Ramos (cell line): ENCODE data around the gene LSM7.
"Not testable (repeated sequence)": the region's sequence is repeated elsewhere in the genome, so short reads cannot be mapped to it uniquely, and the experiment has no call there.

Experiments
- in situ Hi-C: fragments of 300-500 bp; cut with MboI; formaldehyde crosslinking; loops from one replicate; pipeline ENCODE4 v1.14.3; 2022; ENCODE audit warnings: low sequenced_read_pairs; ENCODE audit not compliant: unreplicated experiment

The LSM7 gene

DNA sequence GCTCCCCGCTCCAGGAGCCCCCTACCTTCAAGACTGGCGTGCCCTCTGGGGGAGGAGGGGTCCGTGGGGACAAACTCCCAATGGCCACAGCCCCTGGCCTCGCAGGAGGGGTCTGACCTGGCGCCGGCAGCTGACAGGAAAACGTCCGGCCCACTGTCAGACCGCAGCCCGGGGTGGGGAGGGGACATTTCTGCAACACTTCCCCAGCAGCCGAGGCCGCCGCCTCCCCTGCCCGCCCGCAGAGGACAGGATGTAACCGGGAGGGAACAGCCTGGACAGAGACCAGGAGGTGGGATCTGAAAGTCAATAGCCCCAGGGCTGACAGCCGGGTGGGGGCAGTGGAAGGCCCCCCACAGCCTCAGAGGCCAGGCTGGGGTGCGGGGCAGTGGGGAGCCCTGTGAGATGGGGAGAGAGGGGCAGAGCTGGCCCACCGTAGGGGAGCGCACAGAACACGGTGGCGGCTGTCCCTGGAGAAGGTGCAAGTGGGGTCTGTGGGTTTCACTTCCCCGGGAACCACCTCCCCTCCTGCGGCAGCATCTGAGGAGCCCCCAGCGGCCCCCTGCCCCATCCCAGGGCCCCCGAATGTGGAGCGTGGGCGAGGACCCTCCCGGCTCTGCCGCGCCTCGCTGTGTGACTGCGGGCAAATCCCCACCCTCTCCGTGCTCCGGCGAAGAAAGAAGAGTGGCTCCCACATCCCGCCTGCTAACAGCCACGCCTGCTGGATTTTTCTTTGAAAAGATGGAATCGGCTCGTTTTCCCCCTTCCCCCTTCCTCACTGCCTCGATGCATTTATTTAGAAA is 46.1 kb downstream of the LSM7 start, which contains the start of gene PEAK3:
Gene PEAK3 (minus strand): TSS at position 114 of the 800 bp plus-strand sequence. CDS start 1,244 bp downstream, outside the sequence.
- in situ Hi-C loops: no loop called here

DNA sequence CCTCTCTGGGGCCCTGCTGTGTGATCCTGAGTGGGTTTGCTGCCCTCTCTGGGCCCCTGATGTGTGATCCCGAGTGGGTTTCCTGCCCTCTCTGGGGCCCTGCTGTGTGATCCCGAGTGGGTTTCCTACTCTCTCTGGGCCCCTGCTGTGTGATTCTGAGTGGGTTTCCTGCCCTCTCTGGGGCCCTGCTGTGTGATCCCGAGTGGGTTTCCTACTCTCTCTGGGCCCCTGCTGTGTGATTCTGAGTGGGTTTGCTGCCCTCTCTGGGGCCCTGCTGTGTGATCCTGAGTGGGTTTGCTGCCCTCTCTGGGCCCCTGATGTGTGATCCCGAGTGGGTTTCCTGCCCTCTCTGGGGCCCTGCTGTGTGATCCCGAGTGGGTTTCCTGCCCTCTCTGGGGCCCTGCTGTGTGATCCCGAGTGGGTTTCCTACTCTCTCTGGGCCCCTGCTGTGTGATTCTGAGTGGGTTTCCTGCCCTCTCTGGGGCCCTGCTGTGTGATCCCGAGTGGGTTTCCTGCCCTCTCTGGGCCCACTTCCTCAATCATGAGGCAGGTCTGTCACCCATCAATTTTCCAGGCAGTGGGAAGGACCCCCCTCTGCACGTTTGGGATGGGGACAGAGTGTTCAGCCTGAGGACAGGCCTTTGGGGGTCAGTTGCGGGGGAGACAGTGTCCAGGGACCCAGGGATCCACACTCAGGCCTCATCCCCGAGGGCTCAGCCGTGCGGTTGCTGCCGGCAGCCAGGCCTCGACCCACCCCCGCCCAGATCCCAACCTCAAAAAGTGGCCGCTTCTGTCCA is 46.9 kb downstream of the LSM7 start:
- in situ Hi-C loops: not testable (repeated sequence)

DNA sequence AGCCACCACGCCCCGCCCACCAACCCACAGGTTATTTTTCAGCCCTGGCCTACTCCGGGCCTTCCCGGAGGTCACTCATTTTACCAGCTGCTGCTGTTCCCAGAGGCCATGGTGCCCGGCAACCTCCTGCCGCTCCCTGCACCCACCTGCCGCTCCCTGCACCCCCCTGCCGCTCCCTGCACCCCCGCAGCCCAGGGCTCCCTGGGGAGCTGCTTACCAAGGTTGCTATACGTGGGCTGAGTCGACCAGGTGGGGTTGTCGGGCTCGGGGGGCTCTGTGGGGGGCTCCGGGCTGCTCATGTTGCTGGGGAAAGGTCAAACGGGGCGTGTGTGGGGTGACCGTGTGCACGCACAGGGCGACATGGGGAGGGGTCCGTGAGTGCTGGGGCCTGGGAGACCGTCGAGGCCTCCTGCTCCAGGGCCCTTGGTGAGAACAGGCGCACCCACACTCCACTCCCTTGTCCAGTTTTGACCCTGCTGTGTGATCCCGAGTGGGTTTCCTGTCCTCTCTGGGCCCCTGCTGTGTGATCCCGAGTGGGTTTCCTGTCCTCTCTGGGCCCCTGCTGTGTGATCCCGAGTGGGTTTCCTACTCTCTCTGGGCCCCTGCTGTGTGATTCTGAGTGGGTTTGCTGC is 47.6 kb downstream of the LSM7 start:
- in situ Hi-C loops: no loop called here

DNA sequence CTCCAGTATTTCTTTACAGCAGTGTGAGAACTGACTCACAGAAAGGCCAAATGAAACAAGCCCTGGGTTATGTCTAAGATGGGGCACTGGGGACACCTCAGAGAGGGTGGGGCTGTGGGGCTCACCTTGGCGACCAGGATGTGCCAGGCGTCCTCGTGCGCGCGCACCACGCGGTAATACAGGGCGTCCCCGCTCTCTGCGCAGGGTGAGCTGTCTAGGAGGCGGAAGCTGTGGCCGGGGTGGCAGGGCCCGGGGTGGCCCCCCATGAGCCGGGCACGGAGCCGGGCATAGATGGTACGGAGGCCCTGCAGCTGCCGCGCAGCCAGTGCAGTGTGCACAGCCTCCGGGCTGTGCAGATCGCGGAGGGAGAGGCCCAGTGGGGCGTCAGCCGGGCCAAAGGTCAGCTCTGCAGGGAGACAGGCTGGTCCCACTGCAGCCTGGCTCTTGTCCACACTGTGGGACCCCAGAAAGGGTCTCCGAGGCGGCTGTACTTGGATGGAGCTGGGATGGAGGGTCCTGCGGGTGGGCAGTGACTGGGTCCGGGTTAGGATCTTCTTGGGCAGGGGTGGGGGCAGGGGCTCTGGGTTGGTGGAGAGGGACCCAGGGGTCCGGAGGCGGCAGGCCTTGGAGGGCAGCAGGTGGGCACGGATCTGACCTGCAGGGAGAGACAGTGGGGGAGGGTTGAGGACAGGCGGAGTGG is 49.8 kb downstream of the LSM7 start:
- in situ Hi-C loops: no loop called here

DNA sequence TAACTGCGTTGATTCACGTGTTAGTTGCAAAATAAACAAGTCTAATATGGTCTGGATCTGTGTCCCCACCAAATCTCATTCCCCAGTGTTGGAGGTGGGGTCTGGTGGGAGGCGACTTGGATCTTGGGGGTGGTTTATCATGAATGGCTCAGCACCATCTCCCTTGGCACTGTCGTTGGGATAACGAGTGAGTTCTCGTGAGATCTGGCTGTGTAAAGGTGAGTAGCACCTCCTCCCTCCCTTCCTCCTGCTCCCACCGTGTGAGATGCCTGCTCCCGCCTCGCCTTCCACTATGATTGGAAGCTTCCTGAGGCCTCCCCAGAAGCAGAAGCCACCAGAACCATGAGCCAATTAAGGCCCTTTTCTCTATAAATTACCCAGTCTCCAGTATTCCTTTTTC is 51.2 kb downstream of the LSM7 start:
- in situ Hi-C loops: no loop called here

DNA sequence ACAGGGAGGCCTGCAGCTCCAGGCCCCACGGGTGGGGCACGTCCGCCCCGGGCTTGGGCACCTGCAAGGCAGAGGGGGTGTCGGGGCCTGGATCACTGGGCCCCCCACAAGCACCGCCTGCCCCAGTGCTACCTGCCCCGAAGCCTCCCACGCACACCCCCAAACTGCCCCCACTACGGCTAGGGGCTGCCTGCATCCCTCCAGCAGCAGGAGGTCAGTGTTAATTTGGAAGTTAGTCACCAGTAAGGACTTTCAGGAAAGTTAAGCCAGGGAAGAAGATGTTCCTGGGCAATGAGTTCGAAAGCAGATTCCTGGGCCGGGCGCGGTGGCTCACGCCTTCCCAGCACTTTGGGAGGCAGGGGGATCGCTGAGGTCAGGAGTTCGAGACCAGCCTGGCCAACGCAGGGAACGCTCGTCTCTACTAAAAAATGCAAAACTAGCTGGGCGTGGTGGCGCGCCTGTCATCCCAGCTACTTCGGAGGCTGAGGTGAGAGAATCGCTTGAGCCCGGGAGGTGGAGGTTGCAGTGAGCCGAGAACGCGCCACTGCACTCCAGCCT is 51.9 kb downstream of the LSM7 start:
- in situ Hi-C loops: no loop called here

DNA sequence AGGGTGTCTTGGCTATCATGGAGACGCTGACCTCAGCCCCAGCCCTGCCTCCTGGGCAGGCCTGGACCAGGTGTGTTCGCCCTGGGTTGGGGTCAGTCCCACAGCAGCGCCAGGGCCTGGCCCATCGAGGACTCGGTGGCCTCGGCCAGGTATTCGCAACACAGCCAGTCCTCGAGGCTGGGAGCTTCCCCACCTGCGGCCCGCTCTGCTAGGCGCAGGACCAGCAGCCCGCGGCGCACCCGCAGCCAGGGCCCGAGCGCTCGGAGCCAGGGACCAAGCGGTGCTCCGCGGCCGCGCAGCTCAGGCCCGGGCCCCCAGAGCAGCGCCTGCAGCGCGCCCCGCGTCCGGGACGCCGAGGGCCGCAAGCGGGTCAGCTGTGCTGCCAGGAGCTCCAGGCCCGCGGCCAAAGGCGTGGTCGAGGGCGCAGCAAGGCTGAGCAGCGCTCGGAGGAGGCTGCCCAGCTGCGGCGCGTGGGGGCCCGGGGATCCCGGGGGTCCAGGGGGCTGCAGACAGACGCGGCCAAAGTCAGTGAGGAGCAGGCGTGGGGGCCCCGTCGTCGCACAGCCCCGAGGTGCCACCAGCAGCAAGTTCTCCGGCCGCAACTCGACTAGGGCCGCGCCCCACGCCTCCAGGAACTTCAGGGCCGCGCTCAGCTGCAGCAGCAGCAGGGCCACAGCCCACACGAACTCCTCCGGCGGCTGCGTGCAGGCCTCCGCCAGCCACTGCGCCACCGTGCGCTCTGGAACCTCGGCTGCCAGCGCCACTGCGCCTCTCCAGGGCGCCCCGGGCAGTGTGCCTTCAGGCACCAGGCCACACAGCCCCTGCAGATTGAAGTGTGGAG is 52.6 kb downstream of the LSM7 start:
- in situ Hi-C loops: no loop called here

DNA sequence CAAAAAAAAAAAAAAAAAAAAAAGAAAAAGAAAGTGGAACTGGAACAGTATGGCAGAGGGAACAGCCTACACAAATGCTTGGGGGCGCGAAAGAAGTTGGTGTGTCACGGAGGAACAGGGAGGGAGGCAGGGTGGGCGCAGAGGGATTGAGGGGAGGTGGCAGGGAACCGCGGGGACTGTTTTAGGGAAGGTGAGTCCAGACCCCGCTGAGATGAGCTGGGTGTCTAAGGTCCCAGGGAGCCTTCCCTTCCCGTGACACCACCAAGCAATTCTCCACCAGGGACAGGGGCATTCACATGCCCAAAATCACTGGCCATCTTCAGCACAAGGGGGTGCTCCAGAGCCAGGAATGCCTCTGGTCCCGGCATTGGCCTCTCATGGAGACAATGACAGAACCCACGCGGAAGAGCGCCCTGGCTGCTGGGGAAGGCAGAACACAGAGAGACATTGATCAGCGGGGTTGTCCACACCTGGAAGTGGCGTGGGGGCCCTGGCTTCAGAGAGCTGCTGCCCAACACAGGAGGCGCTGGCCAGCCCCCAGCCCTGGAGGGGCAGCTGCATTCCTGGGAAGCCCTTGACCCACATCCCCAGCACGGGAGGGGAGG is 53.4 kb downstream of the LSM7 start:
- in situ Hi-C loops: no loop called here

DNA sequence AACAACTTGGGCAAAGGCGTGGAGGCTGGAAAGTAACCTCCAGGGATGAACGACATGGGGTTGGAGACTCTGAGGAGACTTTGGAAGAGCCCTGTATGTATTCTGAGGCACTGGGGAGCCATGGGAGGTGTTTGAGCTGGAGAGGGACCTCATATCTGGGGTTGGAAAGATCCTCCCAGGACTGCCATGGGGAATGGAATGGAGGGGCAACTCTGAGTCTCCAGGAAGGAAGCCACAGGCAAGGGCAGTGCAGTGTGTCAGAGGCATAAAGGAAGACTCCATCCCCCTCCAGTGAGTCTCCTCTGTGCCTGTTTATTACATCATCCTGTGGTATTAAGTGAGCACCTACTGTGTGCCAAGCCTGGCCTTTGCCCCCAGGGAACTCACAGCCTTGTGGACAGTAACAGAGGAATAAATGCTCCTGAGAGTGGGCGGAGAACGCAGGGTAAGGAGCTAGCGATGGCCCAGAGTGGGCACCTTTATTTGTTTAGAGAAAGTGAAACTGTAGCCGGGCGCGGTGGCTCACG is 54.1 kb downstream of the LSM7 start:
- in situ Hi-C loops: no loop called here

DNA sequence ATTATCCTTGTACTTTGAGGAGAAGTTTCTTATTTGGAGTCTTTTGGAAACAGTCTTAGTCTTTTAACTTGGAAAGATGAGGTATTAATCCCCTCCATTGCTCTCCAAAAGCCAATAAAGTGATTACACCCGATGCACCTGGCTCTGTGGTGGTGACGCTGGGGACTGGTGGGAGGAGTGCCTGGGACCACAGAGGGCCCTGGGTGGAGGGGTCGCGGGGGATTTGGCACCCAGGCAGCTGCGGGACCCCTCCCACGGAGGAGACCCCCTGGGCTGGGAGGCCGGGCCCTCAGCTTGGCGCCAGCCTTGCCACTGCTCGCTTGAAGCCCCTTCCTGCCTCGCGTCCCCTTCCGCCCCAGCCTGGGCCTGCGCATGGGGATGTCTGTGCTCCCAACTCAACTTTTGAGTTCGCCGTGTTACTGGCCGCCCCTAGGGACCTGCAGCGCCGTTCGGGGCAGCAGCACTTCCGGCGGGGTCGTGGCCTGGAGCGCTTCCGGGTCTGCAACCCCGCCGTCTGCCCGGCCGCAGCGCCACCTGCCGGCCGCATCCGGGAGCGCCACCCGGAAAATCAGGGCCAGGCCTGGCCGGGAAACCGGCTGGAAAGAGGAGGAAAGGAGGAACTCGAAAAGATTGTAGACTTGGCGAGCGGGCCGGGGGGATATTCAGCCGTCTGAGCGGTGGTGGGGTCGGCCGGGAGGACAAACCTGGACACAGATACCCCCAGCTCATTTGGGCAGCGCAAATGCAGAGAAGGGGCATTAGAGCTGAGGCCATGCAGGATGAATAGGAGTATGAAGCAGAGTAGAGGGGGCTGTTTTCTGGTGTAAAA is 54.8 kb downstream of the LSM7 start:
- in situ Hi-C loops: no loop called here
